Amniotic stem cell (primary cell): ENCODE measurements around the gene ADGRV1.

Experiments used
- DNase-seq: peaks from one replicate; lab custom pipeline; 2025; lab: John Stamatoyannopoulos, UW

Gene ADGRV1, protein sequence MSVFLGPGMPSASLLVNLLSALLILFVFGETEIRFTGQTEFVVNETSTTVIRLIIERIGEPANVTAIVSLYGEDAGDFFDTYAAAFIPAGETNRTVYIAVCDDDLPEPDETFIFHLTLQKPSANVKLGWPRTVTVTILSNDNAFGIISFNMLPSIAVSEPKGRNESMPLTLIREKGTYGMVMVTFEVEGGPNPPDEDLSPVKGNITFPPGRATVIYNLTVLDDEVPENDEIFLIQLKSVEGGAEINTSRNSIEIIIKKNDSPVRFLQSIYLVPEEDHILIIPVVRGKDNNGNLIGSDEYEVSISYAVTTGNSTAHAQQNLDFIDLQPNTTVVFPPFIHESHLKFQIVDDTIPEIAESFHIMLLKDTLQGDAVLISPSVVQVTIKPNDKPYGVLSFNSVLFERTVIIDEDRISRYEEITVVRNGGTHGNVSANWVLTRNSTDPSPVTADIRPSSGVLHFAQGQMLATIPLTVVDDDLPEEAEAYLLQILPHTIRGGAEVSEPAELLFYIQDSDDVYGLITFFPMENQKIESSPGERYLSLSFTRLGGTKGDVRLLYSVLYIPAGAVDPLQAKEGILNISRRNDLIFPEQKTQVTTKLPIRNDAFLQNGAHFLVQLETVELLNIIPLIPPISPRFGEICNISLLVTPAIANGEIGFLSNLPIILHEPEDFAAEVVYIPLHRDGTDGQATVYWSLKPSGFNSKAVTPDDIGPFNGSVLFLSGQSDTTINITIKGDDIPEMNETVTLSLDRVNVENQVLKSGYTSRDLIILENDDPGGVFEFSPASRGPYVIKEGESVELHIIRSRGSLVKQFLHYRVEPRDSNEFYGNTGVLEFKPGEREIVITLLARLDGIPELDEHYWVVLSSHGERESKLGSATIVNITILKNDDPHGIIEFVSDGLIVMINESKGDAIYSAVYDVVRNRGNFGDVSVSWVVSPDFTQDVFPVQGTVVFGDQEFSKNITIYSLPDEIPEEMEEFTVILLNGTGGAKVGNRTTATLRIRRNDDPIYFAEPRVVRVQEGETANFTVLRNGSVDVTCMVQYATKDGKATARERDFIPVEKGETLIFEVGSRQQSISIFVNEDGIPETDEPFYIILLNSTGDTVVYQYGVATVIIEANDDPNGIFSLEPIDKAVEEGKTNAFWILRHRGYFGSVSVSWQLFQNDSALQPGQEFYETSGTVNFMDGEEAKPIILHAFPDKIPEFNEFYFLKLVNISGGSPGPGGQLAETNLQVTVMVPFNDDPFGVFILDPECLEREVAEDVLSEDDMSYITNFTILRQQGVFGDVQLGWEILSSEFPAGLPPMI (N-terminal part only)

GRCh38 chr5:90558344-90559192 lies at the start of gene ADGRV1:
ADGRV1 (plus strand) TSS chr5:90558797; CDS start chr5:90558896, 99 bp downstream.
- no peak for DNase-seq

DNA sequence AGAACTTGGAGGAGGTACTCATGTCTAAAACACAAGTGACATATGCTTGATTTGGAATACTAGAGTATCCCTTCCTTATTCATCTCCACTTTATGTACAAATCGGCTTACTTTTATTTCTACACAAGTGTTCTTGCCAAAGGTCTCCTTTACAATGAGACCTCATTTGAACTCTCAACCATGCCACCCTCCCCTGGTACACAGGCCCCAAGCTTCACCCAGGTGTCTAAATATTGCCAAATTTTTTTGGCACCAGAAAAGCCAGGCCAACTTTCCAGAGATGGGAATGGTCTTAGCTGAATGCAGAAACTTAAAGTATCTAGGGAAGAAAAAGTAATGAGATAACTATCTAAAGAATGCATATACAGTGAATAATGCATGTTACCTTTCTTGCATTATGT lies 48.2 kb upstream of the ADGRV1 start:
- DNase-seq, result no peak

GRCh38 chr5:90514520-90514919 lies 44.1 kb upstream of the ADGRV1 start:
- DNase-seq, result no peak

- DNase-seq, result no peak
Measured at GRCh38 chr5:90518661-90519060, 39.9 kb upstream of the ADGRV1 start.

DNA sequence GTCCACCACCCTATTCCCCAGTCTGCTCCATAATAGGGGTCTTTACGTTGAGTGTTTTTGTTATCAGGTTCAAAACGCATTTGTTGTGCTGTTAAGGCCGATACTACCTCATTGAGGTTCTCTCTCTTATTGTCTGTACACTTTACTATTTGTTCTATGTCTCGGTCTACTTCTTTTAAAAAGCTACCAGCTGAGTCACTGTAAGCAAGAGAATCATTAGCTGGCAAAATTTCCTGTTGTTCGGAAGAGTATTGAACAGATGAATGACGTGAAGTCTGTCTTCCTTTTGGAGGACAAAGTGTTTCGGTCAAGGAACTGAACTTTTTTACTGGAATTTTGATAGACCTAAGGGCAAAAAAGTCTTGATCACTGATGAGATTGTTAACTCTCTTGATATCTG lies 39.5 kb upstream of the ADGRV1 start:
- no peak for DNase-seq

DNA sequence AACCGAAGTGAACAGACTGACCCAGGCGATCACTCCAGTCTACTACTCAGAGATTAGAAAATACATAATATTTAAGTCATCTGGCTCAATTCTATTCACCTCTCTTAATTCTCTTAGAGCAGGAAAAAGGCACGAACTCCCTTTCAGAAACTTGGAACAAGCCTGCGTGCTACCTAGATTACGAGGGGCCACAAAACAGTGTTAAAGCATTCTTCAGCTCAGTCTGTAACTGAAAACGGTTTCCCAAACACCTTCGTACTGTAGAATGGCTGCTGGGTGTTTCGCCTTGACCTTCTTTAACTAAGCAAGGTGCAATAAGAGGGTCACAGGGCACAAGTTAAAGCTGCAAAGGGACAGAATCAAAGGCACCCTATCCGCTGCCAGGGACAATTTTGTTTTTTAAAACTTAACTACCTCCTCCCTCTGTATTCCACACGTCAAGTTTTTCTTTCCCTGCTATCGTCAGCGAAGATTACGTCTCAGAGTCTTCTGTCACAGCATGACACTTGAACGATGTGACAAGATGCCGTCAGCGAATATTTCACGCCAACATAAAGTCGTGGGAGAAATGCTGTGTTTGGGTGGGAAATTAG lies 29.9 kb upstream of the ADGRV1 start:
- peak; percentile 11 for DNase-seq

DNA sequence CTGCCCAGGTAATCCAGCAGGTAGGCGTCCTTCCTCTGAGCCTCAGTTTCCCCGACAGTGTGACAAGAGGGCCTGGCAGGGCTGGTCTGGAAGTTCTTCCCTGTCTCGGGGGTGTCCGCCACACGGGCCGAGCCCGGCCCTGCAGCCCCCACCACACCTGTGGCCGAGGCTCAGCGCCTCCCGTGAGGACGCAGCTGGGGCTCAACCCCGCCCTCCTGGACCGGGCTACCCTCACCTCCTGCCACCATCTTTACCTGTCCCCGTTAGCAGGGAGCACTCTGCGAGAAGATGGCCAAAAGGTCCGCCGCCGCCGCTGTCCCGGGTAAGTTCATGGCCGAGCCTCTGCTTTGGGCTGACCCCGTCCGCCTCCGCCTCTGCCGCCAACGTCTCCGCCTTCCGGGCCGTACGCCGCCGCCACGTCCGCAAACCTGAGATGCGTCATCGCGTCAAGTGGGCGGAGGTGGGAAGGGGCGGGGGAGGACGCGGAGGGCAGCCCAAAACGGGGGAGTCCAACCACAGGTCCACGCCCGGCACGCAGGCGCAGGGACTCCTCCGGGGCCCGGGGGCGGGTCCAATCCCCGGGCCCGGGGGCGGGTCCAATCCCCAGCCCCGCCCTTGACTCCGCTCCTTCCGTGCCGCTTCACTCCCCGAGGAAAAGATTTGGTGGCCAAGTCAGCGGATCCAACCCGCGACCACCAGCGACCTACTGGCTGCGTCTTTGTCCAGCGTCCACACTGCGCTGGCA lies 29.2 kb upstream of the ADGRV1 start, which contains the start of gene LYSMD3:
Gene LYSMD3 (minus strand): TSS at position 391 of the 745 bp plus-strand sequence. CDS start 4,295 bp downstream, outside the sequence.
- DNase-seq, result peak; percentile 96

DNA sequence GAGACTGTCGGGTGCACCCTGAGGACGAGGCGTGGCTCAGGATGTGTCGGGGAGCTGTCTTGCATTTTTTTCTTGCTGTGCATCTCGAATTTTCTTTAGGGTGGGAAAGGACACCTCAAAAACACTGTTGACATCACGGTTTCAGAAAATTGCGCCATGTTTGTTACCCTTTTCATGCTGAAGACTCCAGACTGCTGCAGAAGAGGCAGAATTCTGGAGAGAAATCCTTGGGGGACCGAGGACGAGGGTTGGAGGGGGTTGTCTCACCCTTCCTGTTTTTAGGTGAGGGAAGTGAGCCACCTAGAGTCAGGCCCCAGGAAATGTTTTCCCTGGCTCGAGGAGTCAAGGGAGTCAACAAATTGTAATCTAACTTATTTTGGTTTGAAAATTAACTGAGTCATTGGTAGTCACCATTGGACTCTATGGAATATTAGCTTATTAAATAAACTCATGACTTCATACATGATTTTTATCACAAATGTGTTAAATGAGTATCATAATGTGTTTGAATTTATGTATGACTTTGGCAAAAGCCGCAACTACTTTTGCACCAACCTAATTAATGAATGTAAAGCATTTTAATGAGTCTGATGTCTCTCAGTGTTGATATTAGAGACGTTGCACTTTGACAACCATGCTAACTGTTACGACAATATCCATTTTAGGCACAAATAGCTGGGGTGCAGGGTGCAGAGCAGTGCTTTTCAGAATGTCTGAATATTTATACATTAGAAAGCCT lies 28.5 kb upstream of the ADGRV1 start:
- DNase-seq, result peak; percentile 73

- DNase-seq, result no peak
Measured at GRCh38 chr5:90530736-90531487, 27.7 kb upstream of the ADGRV1 start.

DNA sequence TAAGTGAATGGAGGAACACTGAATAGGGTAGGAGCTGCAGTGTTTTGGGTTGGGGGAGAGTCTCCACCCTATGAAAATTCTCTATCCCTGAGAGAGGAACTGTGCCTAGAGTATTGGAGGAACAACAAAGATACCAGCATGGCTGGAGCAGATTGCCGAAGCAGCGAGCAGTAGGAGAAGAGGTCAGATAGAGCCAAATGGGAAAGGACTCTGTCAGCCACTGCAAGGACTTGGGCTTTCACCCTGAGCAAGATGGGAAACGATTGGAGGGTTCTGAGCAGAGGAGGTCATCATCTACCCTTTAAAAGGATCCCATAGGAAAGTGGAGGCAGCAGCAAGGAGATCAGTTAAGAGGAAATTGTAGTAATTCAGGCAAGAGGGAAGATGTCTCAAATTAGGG lies 24.8 kb upstream of the ADGRV1 start:
- DNase-seq, result no peak

DNA sequence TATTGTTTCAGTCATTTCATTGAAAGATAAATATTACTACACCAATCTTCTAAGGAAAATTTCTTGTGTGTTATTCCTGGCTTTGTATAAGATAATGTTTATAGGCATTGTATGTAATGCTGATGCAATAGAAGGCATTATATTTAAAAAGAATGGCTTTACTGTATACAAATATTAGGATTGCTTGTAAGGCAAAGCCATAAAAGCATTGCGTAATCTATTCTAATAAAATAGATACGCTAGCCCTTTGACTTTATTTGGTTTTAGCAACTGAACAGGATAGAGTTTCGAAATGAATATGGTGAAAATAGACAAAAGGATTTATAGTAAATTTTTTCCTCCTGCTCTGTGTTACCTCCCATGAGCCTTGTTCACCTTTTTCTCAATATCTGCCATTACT lies 23.7 kb upstream of the ADGRV1 start:
- DNase-seq, result no peak

DNA sequence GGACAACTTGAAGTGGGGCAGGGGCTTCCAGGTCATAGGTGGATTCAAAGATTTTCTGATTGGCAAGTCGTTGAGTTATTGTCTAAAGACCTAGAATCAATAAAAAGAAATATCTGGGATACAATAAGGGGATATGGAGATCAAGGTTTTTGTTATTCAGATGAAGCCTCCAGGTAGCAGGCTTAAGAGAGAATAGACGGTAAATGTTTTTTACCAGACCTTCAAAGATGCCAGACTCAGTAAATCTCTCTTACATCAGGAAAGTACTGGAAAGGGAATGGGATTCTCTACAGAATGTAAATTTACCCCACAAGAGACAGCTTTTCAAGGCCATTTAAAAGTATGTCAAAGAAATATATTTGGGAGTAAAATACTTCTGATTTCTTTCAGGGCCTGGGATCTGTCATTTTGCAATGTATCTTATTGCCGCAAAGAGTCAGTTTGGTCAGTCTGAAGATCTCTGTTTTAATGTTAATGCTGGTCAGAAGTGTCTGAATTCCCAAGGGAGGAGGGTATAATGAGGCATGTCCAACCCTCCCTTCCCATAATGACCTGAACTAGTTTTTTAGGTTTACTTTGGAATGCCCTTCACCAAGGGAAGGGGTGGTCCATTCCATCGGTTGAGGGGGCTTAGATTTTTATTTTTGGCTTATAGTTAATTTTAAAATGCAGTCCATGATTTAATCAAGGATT lies 15.6 kb upstream of the ADGRV1 start:
- no peak for DNase-seq

- DNase-seq, result no peak
Measured at GRCh38 chr5:90545511-90545910, 13.1 kb upstream of the ADGRV1 start.

GRCh38 chr5:90546216-90546837 lies 12.3 kb upstream of the ADGRV1 start:
- no peak for DNase-seq

GRCh38 chr5:90547072-90547536 lies 11.5 kb upstream of the ADGRV1 start:
- DNase-seq, result no peak

DNA sequence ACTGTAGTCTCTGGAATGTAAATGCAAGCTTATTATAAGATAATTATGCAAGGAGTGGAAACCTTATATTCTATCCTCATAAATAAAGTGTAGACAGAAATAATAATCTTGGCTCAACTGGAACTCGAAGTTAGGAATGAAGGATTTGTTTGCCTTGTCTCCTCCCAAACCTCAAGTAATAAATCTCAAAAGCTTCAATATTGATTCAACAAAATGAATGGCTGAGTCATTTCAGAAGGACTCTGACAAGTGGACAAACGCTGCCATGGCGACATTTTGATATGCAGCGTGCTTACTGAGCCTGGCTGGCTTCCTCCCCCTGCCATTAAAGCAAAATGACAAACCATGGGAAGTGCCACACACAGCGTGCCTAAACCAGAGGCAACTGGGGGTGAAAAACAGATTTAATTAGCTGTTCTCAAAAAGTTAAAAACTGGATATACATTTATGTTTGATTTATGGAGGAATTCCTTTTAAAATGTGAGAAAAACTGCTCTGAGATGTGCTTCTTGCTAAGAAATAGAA lies 10.5 kb upstream of the ADGRV1 start:
- DNase-seq, result no peak

- no peak for DNase-seq
Measured at GRCh38 chr5:90549223-90549622, 9.4 kb upstream of the ADGRV1 start.
